Stimulated activated CD8-positive, alpha-beta memory T cell treated with anti-CD3 and anti-CD28 coated beads, Interleukin-4, amount 100 ng/mL, for 24 hours (primary cell): ENCODE results near the gene CA5B.
"Not testable (repeated sequence)": the region's sequence is repeated elsewhere in the genome, so short reads cannot be mapped to it uniquely, and the experiment has no call there.

ENCODE experiments used
- DNase-seq: peaks from one replicate; pipeline ENCODE4 v3.0.0-alpha.2; 2020; ENCODE audit warnings: low read depth

The CA5B gene

GRCh38 chrX:15737959-15738902 is at the start of gene CA5B:
Gene CA5B, plus strand, starts transcription at chrX:15738270. Its CDS starts 11,754 bp downstream, at chrX:15750024.
- DNase-seq, result peak; percentile 98

- no peak for DNase-seq
These were observed 43.1 kb upstream of the CA5B start for GRCh38 chrX:15694941-15695451.

GRCh38 chrX:15696516-15696915 is 41.6 kb upstream of the CA5B start:
- DNase-seq, result no peak

GRCh38 chrX:15702488-15703371 is 35.3 kb upstream of the CA5B start:
- DNase-seq, result no peak

GRCh38 chrX:15703809-15704208 is 34.3 kb upstream of the CA5B start:
- DNase-seq, result not testable (repeated sequence)

- not testable (repeated sequence) for DNase-seq
These were observed 33.8 kb upstream of the CA5B start for GRCh38 chrX:15704273-15704672.

- DNase-seq, result no peak
These were observed 23.5 kb upstream of the CA5B start for GRCh38 chrX:15714529-15714928.

- DNase-seq, result no peak
These were observed 19.6 kb upstream of the CA5B start for GRCh38 chrX:15718283-15718970.

- no peak for DNase-seq
These were observed 18.6 kb upstream of the CA5B start for GRCh38 chrX:15719324-15719968.

- DNase-seq, result no peak
These were observed 16.2 kb upstream of the CA5B start for GRCh38 chrX:15721911-15722310.

GRCh38 chrX:15723887-15724517 is 14.1 kb upstream of the CA5B start:
- no peak for DNase-seq

- no peak for DNase-seq
These were observed 13.2 kb upstream of the CA5B start for GRCh38 chrX:15724911-15725310.

- not testable (repeated sequence) for DNase-seq
These were observed 6.7 kb upstream of the CA5B start for GRCh38 chrX:15731368-15731767.

- no peak for DNase-seq
These were observed 696 bp upstream of the CA5B start for GRCh38 chrX:15737190-15737958.

GRCh38 chrX:15739886-15740285 is 1.8 kb downstream of the CA5B start:
- DNase-seq, result no peak

- DNase-seq, result no peak
These were observed 6.3 kb downstream of the CA5B start for GRCh38 chrX:15744181-15744867.

GRCh38 chrX:15745179-15745578 is 7.1 kb downstream of the CA5B start:
- no peak for DNase-seq

- DNase-seq, result not testable (repeated sequence)
These were observed 8.6 kb downstream of the CA5B start for GRCh38 chrX:15746651-15747050.

- no peak for DNase-seq
These were observed 9.6 kb downstream of the CA5B start for GRCh38 chrX:15747626-15748173.
